Cerebellar cortex (tissue), 1 donor: ENCODE data around the gene ZNF750.

Experiments used
- DNase-seq: peaks from one replicate; pipeline ENCODE4 v3.0.0-alpha.2; 2015; ENCODE audit warnings: low spot score

ZNF750 gene

GRCh38 chr17:82859431-82860403 lies 19.9 kb upstream of the ZNF750 start:
- peak; percentile 30 for DNase-seq

- no peak for DNase-seq
These were observed 18.7 kb upstream of the ZNF750 start for GRCh38 chr17:82858376-82859126.

GRCh38 chr17:82856361-82856760 lies 16.5 kb upstream of the ZNF750 start:
- DNase-seq, result no peak

- no peak for DNase-seq
These were observed 14.4 kb upstream of the ZNF750 start for GRCh38 chr17:82854226-82854625.

GRCh38 chr17:82851381-82851780 lies 11.6 kb upstream of the ZNF750 start:
- no peak for DNase-seq

GRCh38 chr17:82849076-82849945 lies 9.5 kb upstream of the ZNF750 start:
- no peak for DNase-seq

GRCh38 chr17:82848022-82848592 lies 8.3 kb upstream of the ZNF750 start:
- no peak for DNase-seq

- peak; percentile 29 for DNase-seq
These were observed 6.4 kb upstream of the ZNF750 start for GRCh38 chr17:82846061-82846691.

- DNase-seq, result no peak
These were observed 5.5 kb upstream of the ZNF750 start for GRCh38 chr17:82845163-82845807.

GRCh38 chr17:82844796-82845162 lies 5.0 kb upstream of the ZNF750 start:
- DNase-seq, result no peak

- DNase-seq, result no peak
These were observed 4.3 kb upstream of the ZNF750 start for GRCh38 chr17:82843904-82844680.

GRCh38 chr17:82841921-82842596 lies 2.2 kb upstream of the ZNF750 start:
- DNase-seq, result no peak

- no peak for DNase-seq
These were observed 609 bp upstream of the ZNF750 start for GRCh38 chr17:82840431-82840831.

- DNase-seq, result no peak
These were observed 1.3 kb downstream of the ZNF750 start for GRCh38 chr17:82838386-82839063.

GRCh38 chr17:82837586-82838320 lies 2.1 kb downstream of the ZNF750 start:
- DNase-seq, result no peak

GRCh38 chr17:82836823-82837357 lies 2.9 kb downstream of the ZNF750 start:
- no peak for DNase-seq

GRCh38 chr17:82835766-82836512 lies 3.9 kb downstream of the ZNF750 start:
- no peak for DNase-seq
